Karpas-422 (cell line): ENCODE data around the gene CCN5. TPM values are rescaled to one million over a fixed set of nuclear protein-coding genes. Genes with fewer than 3 reads are reported as not detected.

Experiments used
- DNase-seq: peaks from one replicate; pipeline ENCODE4 v3.0.0-alpha.2; 2015
- H2AFZ ChIP-seq: fragments of 200-600 bp; sonication (generic); 2 replicates; pipeline ENCODE4 v1.6.1; 2014; ENCODE audit warnings: antibody characterized with exemption, low read length, mixed read lengths
- H3K27ac ChIP-seq: fragments of 200-600 bp; sonication (generic); 2 replicates; pipeline ENCODE4 v1.5.1; 2014; ENCODE audit warnings: mild to moderate bottlenecking, low read length, moderate library complexity
- H3K27me3 ChIP-seq: fragments of 200-600 bp; sonication (generic); 2 replicates; pipeline ENCODE4 v1.6.1; 2014; ENCODE audit warnings: low read length, mixed read lengths
- H3K36me3 ChIP-seq: fragments of 200-600 bp; sonication (generic); 2 replicates; pipeline ENCODE4 v1.6.1; 2014; ENCODE audit warnings: low read length, mixed read lengths; ENCODE audit not compliant: insufficient read depth
- H3K4me1 ChIP-seq: fragments of 200-600 bp; sonication (generic); 2 replicates; pipeline ENCODE4 v1.6.1; 2014; ENCODE audit warnings: mild to moderate bottlenecking, low read length, mixed read lengths
- H3K4me2 ChIP-seq: fragments of 200-600 bp; sonication (generic); 2 replicates; pipeline ENCODE4 v1.6.1; 2014; ENCODE audit warnings: low read length, low read depth, mild to moderate bottlenecking; ENCODE audit not compliant: poor library complexity, severe bottlenecking
- H3K4me3 ChIP-seq: fragments of 200-600 bp; sonication (generic); 2 replicates; pipeline ENCODE4 v1.5.1; 2014; ENCODE audit warnings: mild to moderate bottlenecking, antibody characterized with exemption, low read length, mixed read lengths
- H3K79me2 ChIP-seq: fragments of 200-600 bp; sonication (generic); 2 replicates; pipeline ENCODE4 v1.6.1; 2014; ENCODE audit warnings: mild to moderate bottlenecking, low read length, mixed read lengths
- H3K9ac ChIP-seq: fragments of 200-600 bp; sonication (generic); 2 replicates; pipeline ENCODE4 v1.6.0; 2014; ENCODE audit warnings: low read length
- H3K9me2 ChIP-seq: fragments of 200-600 bp; sonication (generic), shearing (Covaris generic); replicated peaks from 2 replicates; pipeline ENCODE4 v1.6.0; 2014; ENCODE audit warnings: mild to moderate bottlenecking, low read length, moderate library complexity; ENCODE audit not compliant: insufficient read depth
- H3K9me3 ChIP-seq: fragments of 300-700, 200-600 bp; sonication (generic); 2 replicates; pipeline ENCODE4 v1.6.1; 2014; ENCODE audit warnings: low read length, mixed read lengths
- H4K20me1 ChIP-seq: fragments of 200-600 bp; sonication (generic); 2 replicates; pipeline ENCODE4 v1.6.1; 2014; ENCODE audit warnings: mild to moderate bottlenecking, antibody characterized with exemption, low read length, low read depth; ENCODE audit not compliant: insufficient read depth
- total RNA-seq: library from RNA; depleted of rRNA; stranded (reverse); fragments of >200 nt; shearing (Covaris generic); gene quantifications from 2 replicates; pipeline ENCODE4 v1.2.3, GENCODE V29; 2014; ENCODE audit warnings: low replicate concordance

The CCN5 gene
- total RNA-seq, 1 experiment from 2014 or later, result not detected

- Histone ChIP-seq H3K27ac (no peak overlapping the region), H3K4me3 (peak overlapping the region; percentile 43; the same call in 1 of the 2 replicates), H3K79me2 (no peaks in the 10 kb centered on the region), H3K4me2 (peak overlapping the region; percentile 47), H2AFZ (peak overlapping the region; percentile 88; the same call in 1 of the 2 replicates), H3K27me3 (no peaks in the 10 kb centered on the region), H3K9me2 (no peaks in the 10 kb centered on the region), H3K9me3 (no peaks in the 10 kb centered on the region), H3K36me3 (no peaks in the 10 kb centered on the region), H4K20me1 (no peaks in the 10 kb centered on the region), H3K4me1 (0 out of 2 replicates have a peak, but pooled peaks cover 3% of the 10 kb centered on the region), H3K9ac (0 out of 2 replicates have a peak overlapping the region, but pooled peaks have one; percentile 26)
- DNase-seq, result peak; percentile 86
Measured at GRCh38 chr20:44738813-44739477, 23.8 kb downstream of the CCN5 start.

DNA sequence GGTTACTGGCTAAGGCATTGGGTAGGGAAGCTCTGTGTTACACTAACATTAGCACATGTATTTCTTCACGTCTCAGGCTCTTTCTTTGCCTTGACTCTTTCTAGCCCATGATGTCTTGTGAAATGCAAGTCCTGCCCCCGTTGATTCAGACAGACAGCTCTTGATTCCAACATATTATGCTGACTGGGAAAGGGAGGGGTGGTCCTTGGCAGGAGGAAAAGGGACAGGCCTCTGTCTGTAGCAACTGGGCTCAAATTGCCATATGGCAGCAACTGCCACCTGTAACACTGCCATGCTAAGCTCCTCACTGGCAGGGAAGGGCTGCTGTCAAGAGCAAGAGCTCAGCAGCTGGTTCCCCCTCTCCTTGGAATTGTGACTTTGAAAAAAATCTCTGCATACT is 24.8 kb downstream of the CCN5 start:
- no peak overlapping the region for H3K4me2 ChIP-seq
- no peaks in the 10 kb centered on the region for H3K9me3 ChIP-seq
- no peaks in the 10 kb centered on the region for H4K20me1 ChIP-seq
- no peaks in the 10 kb centered on the region for H3K79me2 ChIP-seq
- H3K9me2 ChIP-seq, result no peaks in the 10 kb centered on the region
- H3K9ac ChIP-seq, result no peak overlapping the region
- H3K4me1 ChIP-seq, result 0 out of 2 replicates have a peak, but pooled peaks cover 3% of the 10 kb centered on the region
- H3K27me3 ChIP-seq, result no peaks in the 10 kb centered on the region
- no peak overlapping the region for H3K4me3 ChIP-seq
- no peak overlapping the region for H3K27ac ChIP-seq
- H3K36me3 ChIP-seq, result no peaks in the 10 kb centered on the region
- H2AFZ ChIP-seq, result no peak overlapping the region
- no peak for DNase-seq

- Histone ChIP-seq H3K9me2 (no peaks in the 10 kb centered on the region), H3K4me3 (no peak overlapping the region), H2AFZ (0 out of 2 replicates have a peak overlapping the region, but pooled peaks have one; percentile 79), H3K9ac (no peak overlapping the region; the same call in 1 of the 2 replicates), H3K27ac (no peak overlapping the region), H3K9me3 (no peaks in the 10 kb centered on the region), H4K20me1 (no peaks in the 10 kb centered on the region), H3K79me2 (no peaks in the 10 kb centered on the region), H3K36me3 (no peaks in the 10 kb centered on the region), H3K4me2 (no peak overlapping the region), H3K4me1 (0 out of 2 replicates have a peak, but pooled peaks cover 3% of the 10 kb centered on the region), H3K27me3 (no peaks in the 10 kb centered on the region)
- DNase-seq, result no peak
Measured at GRCh38 chr20:44742304-44743079, 27.3 kb downstream of the CCN5 start.

- H3K4me3 ChIP-seq, result no peak overlapping the region
- peak overlapping the region; percentile 79; the same call in 1 of the 2 replicates for H2AFZ ChIP-seq
- no peaks in the 10 kb centered on the region for H4K20me1 ChIP-seq
- H3K79me2 ChIP-seq, result no peaks in the 10 kb centered on the region
- H3K4me1 ChIP-seq, result 0 out of 2 replicates have a peak, but pooled peaks cover 3% of the 10 kb centered on the region
- no peaks in the 10 kb centered on the region for H3K27me3 ChIP-seq
- H3K9ac ChIP-seq, result no peak overlapping the region; the same call in 1 of the 2 replicates
- H3K36me3 ChIP-seq, result no peaks in the 10 kb centered on the region
- no peak for DNase-seq
- H3K27ac ChIP-seq, result no peak overlapping the region
- H3K9me2 ChIP-seq, result no peaks in the 10 kb centered on the region
- no peak overlapping the region for H3K4me2 ChIP-seq
- no peaks in the 10 kb centered on the region for H3K9me3 ChIP-seq
Measured at GRCh38 chr20:44743080-44743701, 28.0 kb downstream of the CCN5 start.

- no peak overlapping the region for H3K9ac ChIP-seq
- no peaks in the 10 kb centered on the region for H4K20me1 ChIP-seq
- no peak overlapping the region for H3K4me2 ChIP-seq
- no peaks in the 10 kb centered on the region for H3K27me3 ChIP-seq
- no peak overlapping the region for H3K4me3 ChIP-seq
- no peaks in the 10 kb centered on the region for H3K9me3 ChIP-seq
- no peak overlapping the region for H3K27ac ChIP-seq
- no peak for DNase-seq
- H3K9me2 ChIP-seq, result no peaks in the 10 kb centered on the region
- H3K79me2 ChIP-seq, result no peaks in the 10 kb centered on the region
- peak overlapping the region; percentile 79; the same call in 1 of the 2 replicates for H2AFZ ChIP-seq
- no peaks in the 10 kb centered on the region for H3K4me1 ChIP-seq
- no peaks in the 10 kb centered on the region for H3K36me3 ChIP-seq
Measured at GRCh38 chr20:44743916-44744655, 28.9 kb downstream of the CCN5 start.

- Histone ChIP-seq H3K79me2 (no peaks in the 10 kb centered on the region), H3K4me3 (no peak overlapping the region), H3K9me3 (no peaks in the 10 kb centered on the region), H3K36me3 (no peaks in the 10 kb centered on the region), H3K27ac (no peak overlapping the region), H3K9me2 (no peaks in the 10 kb centered on the region), H3K27me3 (no peaks in the 10 kb centered on the region), H3K9ac (no peak overlapping the region), H3K4me2 (no peak overlapping the region), H3K4me1 (no peaks in the 10 kb centered on the region), H4K20me1 (no peaks in the 10 kb centered on the region), H2AFZ (no peak overlapping the region)
- no peak for DNase-seq
Measured at GRCh38 chr20:44745122-44745597, 30.0 kb downstream of the CCN5 start.

- no peaks in the 10 kb centered on the region for H3K79me2 ChIP-seq
- H3K9ac ChIP-seq, result no peak within 1 kb of the TSS
- no peaks in the 10 kb centered on the region for H3K27me3 ChIP-seq
- no peak within 1 kb of the TSS for H2AFZ ChIP-seq
- no peaks in the 10 kb centered on the region for H3K4me1 ChIP-seq
- H3K9me2 ChIP-seq, result no peaks in the 10 kb centered on the region
- H3K36me3 ChIP-seq, result no peaks in the 10 kb centered on the region
- DNase-seq, result no peak
- H4K20me1 ChIP-seq, result no peaks in the 10 kb centered on the region
- no peak within 1 kb of the TSS for H3K4me3 ChIP-seq
- no peak within 1 kb of the TSS for H3K4me2 ChIP-seq
- H3K27ac ChIP-seq, result no peak within 1 kb of the TSS
- H3K9me3 ChIP-seq, result no peaks in the 10 kb centered on the region
Measured at GRCh38 chr20:44745598-44746366, 30.6 kb downstream of the CCN5 start, which contains the start of gene KCNK15. Gene KCNK15, plus strand, starts transcription at chr20:44745865. Its CDS starts 46 bp downstream, at chr20:44745911.
